Spinal cord (tissue), 10 donors: ENCODE results near the gene VPS37C. TPM values are rescaled to one million over a fixed set of nuclear protein-coding genes. Genes with fewer than 3 reads are reported as not detected.

ENCODE experiments used
- DNase-seq, 6 donors: peaks; one replicate each; pipeline versions ENCODE4 v3.0.0 to v3.0.0-alpha.2; 2013 to 2015; ENCODE audit warnings: low spot score in 6 of 6, low read depth in 4 of 6
- H3K27ac ChIP-seq: one replicate; pipeline ENCODE4 v1.5.1; 2013; ENCODE audit warnings: low read depth, low read length, control low read depth
- H3K27me3 ChIP-seq: one replicate; pipeline ENCODE4 v1.6.1; 2013; ENCODE audit warnings: low read length; ENCODE audit not compliant: control insufficient read depth, insufficient read depth
- H3K36me3 ChIP-seq: one replicate; pipeline ENCODE4 v1.6.1; 2013; ENCODE audit warnings: low read length; ENCODE audit not compliant: control insufficient read depth, insufficient read depth
- H3K4me1 ChIP-seq: one replicate; pipeline ENCODE4 v1.6.1; 2013; ENCODE audit warnings: low read length; ENCODE audit not compliant: control insufficient read depth, insufficient read depth
- H3K4me3 ChIP-seq: one replicate; pipeline ENCODE4 v1.5.1; 2013; ENCODE audit warnings: low read depth, low read length, control low read depth
- H3K9me3 ChIP-seq: one replicate; pipeline ENCODE4 v1.6.1; 2013; ENCODE audit warnings: low read length; ENCODE audit not compliant: control insufficient read depth, insufficient read depth
- WGBS: methylation state at CpG from one replicate; pipeline ENCODE4 v1.1.5; 2013; ENCODE audit warnings: missing lambda C conversion rate; ENCODE audit not compliant: insufficient coverage; 5-methylcytosine and 5-hydroxymethylcytosine counted together
- polyA plus RNA-seq, 2 donors: library from polyadenylated mRNA; unstranded; fragments of 120-200 nt; gene quantifications; one replicate each; pipeline ENCODE4 v1.2.1, GENCODE V29; 2013; ENCODE audit not compliant: insufficient read length in 2 of 2
- total RNA-seq, 2 donors: library from RNA; depleted of rRNA in 1 of 2; stranded (reverse); fragments of 120-200 nt in 1 of 2; fragments of >200 nt in 1 of 2; gene quantifications; one replicate each; pipeline versions ENCODE4 v1.2.3 to v1.2.4, GENCODE V29; 2013 to 2014
- donor health status: healthy.

The VPS37C gene
- total and polyA plus RNA-seq, 4 donors, result 4.8 to 16.5 (median 12.7) TPM

- 84% methylated on average over 17 of the region's 21 CpGs for WGBS
- Histone ChIP-seq H3K27me3 (no peaks in the 10 kb centered on the region), H3K27ac (no peak overlapping the region), H3K9me3 (no peaks in the 10 kb centered on the region), H3K4me3 (no peak overlapping the region), H3K4me1 (peaks cover 10% of the 10 kb centered on the region), H3K36me3 (no peaks in the 10 kb centered on the region)
- DNase-seq, result no peak
These were observed 45.6 kb downstream of the VPS37C start for GRCh38 chr11:61115498-61116224.

DNA sequence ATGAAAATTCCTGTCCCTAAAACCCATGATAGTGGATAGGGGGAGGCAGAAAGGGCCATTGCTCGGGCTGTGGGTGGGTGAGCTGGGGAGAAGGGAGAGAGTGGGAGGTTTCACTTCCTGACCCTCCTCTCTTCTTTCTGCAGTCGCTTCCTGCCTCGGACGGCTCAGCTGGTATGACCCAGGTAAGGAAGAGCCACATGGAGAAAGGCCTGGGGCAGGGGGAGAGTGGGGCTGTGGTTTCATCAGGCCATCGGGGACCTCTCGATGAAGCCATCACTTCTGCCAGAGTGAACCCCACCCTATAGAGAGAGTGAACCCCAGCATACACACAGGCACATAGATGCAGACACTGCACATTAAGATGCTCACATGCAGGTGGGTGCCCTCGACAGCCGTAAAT is 46.3 kb downstream of the VPS37C start:
- Histone ChIP-seq H3K4me1 (peaks cover 4% of the 10 kb centered on the region), H3K36me3 (no peaks in the 10 kb centered on the region), H3K4me3 (no peak overlapping the region), H3K9me3 (no peaks in the 10 kb centered on the region), H3K27me3 (no peaks in the 10 kb centered on the region), H3K27ac (no peak overlapping the region)
- no peak for DNase-seq
- 83% methylated on average over 2 of the region's 8 CpGs for whole genome bisulfite sequencing

- DNase-seq, result no peak
- H3K36me3 ChIP-seq, result no peaks in the 10 kb centered on the region
- H3K4me1 ChIP-seq, result no peaks in the 10 kb centered on the region
- no peak overlapping the region for H3K27ac ChIP-seq
- 87% methylated on average over 9 of the region's 9 CpGs for WGBS
- H3K4me3 ChIP-seq, result no peak overlapping the region
- H3K27me3 ChIP-seq, result no peaks in the 10 kb centered on the region
- H3K9me3 ChIP-seq, result no peaks in the 10 kb centered on the region
These were observed 48.0 kb downstream of the VPS37C start for GRCh38 chr11:61113201-61113600.

GRCh38 chr11:61112575-61112974 is 48.7 kb downstream of the VPS37C start:
- Histone ChIP-seq H3K4me3 (no peak overlapping the region), H3K4me1 (no peaks in the 10 kb centered on the region), H3K36me3 (no peaks in the 10 kb centered on the region), H3K9me3 (no peaks in the 10 kb centered on the region), H3K27me3 (no peaks in the 10 kb centered on the region), H3K27ac (no peak overlapping the region)
- DNase-seq, result no peak
- WGBS, result 100% methylated on average over 6 of the region's 6 CpGs

GRCh38 chr11:61111786-61112517 is 49.3 kb downstream of the VPS37C start:
- no peak for DNase-seq
- Histone ChIP-seq H3K27me3 (no peaks in the 10 kb centered on the region), H3K27ac (no peak overlapping the region), H3K36me3 (no peaks in the 10 kb centered on the region), H3K4me1 (no peaks in the 10 kb centered on the region), H3K4me3 (no peak overlapping the region), H3K9me3 (no peaks in the 10 kb centered on the region)
- WGBS, result 76% methylated on average over 5 of the region's 11 CpGs

GRCh38 chr11:61111050-61111435 is 50.2 kb downstream of the VPS37C start:
- 50% methylated on average over 2 of the region's 6 CpGs for WGBS
- Histone ChIP-seq H3K9me3 (no peaks in the 10 kb centered on the region), H3K4me1 (no peaks in the 10 kb centered on the region), H3K4me3 (no peak overlapping the region), H3K36me3 (no peaks in the 10 kb centered on the region), H3K27me3 (no peaks in the 10 kb centered on the region), H3K27ac (no peak overlapping the region)
- no peak for DNase-seq

DNA sequence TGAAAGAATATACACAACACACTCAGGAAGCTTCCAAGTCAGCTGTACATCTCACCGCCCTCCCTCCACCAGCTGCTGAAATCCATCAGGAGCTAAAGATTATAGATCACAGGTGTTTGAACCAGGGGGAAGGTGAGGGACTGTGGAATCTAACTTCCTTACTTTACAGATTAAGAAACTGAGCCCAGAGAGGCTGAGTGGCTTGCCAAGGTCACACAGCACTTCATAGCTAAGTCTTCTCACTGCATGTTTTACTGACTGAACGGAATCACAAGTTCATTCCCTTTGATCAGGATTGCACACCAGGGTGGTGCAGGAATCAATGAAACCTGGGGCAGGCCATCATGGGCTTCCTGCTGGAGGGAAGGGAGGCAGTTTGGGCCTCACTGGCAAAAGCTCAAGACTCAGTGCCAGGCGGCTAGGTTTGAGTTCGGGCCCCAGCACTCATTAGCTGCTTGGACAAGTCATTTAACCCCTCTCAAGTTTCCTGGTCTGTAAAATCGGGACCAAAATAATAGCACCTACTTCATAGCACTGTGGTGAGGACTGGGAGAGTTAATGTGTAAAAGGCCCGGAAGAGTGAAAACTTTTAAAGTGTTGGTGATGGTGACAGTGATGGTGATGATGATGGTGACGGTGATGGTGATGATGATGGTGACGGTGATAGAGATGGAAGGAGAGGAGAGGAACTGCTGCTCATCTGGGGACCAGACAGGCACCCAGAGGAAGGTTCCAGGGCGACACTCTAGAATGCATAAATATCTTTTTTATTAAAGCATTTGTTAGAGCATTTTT is 50.8 kb downstream of the VPS37C start:
- no peak for DNase-seq
- 100% methylated on average over 3 of the region's 9 CpGs for WGBS
- Histone ChIP-seq H3K4me1 (no peaks in the 10 kb centered on the region), H3K9me3 (no peaks in the 10 kb centered on the region), H3K4me3 (no peak overlapping the region), H3K27ac (no peak overlapping the region), H3K36me3 (no peaks in the 10 kb centered on the region), H3K27me3 (no peaks in the 10 kb centered on the region)

DNA sequence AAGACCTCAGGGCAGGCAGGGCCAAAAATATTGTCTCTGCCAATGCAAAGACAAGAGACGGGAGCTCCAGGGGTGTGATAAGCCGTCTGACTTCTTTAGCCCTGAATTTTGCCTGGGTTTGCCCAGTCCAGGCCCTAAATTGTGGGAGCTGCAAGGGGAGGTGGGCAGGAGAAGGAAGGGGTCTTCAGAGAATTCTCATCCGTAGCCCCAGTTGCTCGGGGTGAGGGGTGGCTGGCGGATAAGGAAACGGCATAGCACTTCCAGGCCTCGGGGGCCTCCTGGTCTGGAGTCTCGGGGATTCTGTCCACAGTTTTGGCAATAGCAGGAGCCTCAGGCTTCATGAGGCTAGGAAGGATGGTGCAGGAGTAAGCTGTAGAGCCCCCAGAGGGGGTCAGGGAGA is 51.6 kb downstream of the VPS37C start:
- no peaks in the 10 kb centered on the region for H3K4me1 ChIP-seq
- no peaks in the 10 kb centered on the region for H3K36me3 ChIP-seq
- H3K27me3 ChIP-seq, result no peaks in the 10 kb centered on the region
- DNase-seq, result no peak
- H3K27ac ChIP-seq, result no peak overlapping the region
- no peak overlapping the region for H3K4me3 ChIP-seq
- H3K9me3 ChIP-seq, result no peaks in the 10 kb centered on the region
- 71% methylated on average over 8 of the region's 8 CpGs for WGBS

- no peak overlapping the region for H3K4me3 ChIP-seq
- no peak overlapping the region for H3K27ac ChIP-seq
- peak in 1 of 6 donors; percentile 48 for DNase-seq
- no peaks in the 10 kb centered on the region for H3K4me1 ChIP-seq
- H3K9me3 ChIP-seq, result no peaks in the 10 kb centered on the region
- no peaks in the 10 kb centered on the region for H3K27me3 ChIP-seq
- 80% methylated on average over 13 of the region's 15 CpGs for WGBS
- no peaks in the 10 kb centered on the region for H3K36me3 ChIP-seq
These were observed 52.2 kb downstream of the VPS37C start for GRCh38 chr11:61108847-61109585.
